Glutamatergic neuron (in vitro differentiated cells): ENCODE data around the gene CEP76. TPM values are rescaled to one million over a fixed set of nuclear protein-coding genes. Genes with fewer than 3 reads are reported as not detected.

Experiments
- DNase-seq: peaks from one replicate; pipeline ENCODE4 v3.0.0; 2022
- H3K27ac Mint-ChIP-seq: one replicate; pipeline ENCODE4 v1.8.0; 2020; ENCODE audit warnings: mild to moderate bottlenecking, mixed read lengths, inconsistent platforms; ENCODE audit not compliant: unreplicated experiment
- H3K27me3 Mint-ChIP-seq: one replicate; pipeline ENCODE4 v1.8.0; 2020; ENCODE audit warnings: mild to moderate bottlenecking, moderate library complexity, mixed read lengths, inconsistent platforms; ENCODE audit not compliant: unreplicated experiment
- H3K36me3 Mint-ChIP-seq: one replicate; pipeline ENCODE4 v1.8.0; 2020; ENCODE audit warnings: mild to moderate bottlenecking, mixed read lengths, inconsistent platforms; ENCODE audit not compliant: unreplicated experiment
- H3K4me1 Mint-ChIP-seq: one replicate; pipeline ENCODE4 v1.8.0; 2020; ENCODE audit warnings: mild to moderate bottlenecking, low read depth, mixed read lengths, inconsistent platforms; ENCODE audit not compliant: unreplicated experiment
- H3K4me3 Mint-ChIP-seq: one replicate; pipeline ENCODE4 v1.8.0; 2020; ENCODE audit warnings: mild to moderate bottlenecking, mixed read lengths, inconsistent platforms; ENCODE audit not compliant: unreplicated experiment
- H3K9me3 Mint-ChIP-seq: one replicate; pipeline ENCODE4 v1.8.0; 2020; ENCODE audit warnings: mild to moderate bottlenecking, moderate library complexity, mixed read lengths, inconsistent platforms; ENCODE audit not compliant: unreplicated experiment
- CTCF ChIP-seq: fragments of 200-600 bp; sonication (generic); IDR thresholded peaks from one replicate; pipeline ENCODE4 v1.5.0; 2021; ENCODE audit not compliant: partially characterized antibody, unreplicated experiment
- total RNA-seq: library from RNA; stranded (reverse); fragmentation: NEBNext Ultra II Directional; extraction: Animal tissue kit (Norgen Biotek cat#: 25700); gene quantifications from one replicate; pipeline ENCODE4 v1.2.1, GENCODE V29; 2021; ENCODE audit not compliant: unreplicated experiment

Gene CEP76
- total RNA-seq, 1 donor from 2014 or later = 19.2 TPM

- Mint-ChIP-seq H3K4me3 (no peak overlapping the region), H3K4me1 (peaks cover 10% of the 10 kb centered on the region), H3K36me3 (peaks cover 4% of the 10 kb centered on the region), H3K27ac (peak overlapping the region; percentile 56), H3K9me3 (peaks cover 2% of the 10 kb centered on the region), H3K27me3 (peaks cover 3% of the 10 kb centered on the region)
- DNase-seq = no peak
- TF ChIP-seq CTCF = no peak
These were observed 42.7 kb upstream of the CEP76 start for GRCh38 chr18:12745095-12745795.

- H3K4me1 Mint-ChIP-seq = peaks cover 2% of the 10 kb centered on the region
- no peak for DNase-seq
- peaks cover 4% of the 10 kb centered on the region for H3K36me3 Mint-ChIP-seq
- no peak overlapping the region for H3K4me3 Mint-ChIP-seq
- no peak overlapping the region for H3K27ac Mint-ChIP-seq
- TF ChIP-seq CTCF = no peak
- H3K27me3 Mint-ChIP-seq = no peaks in the 10 kb centered on the region
- H3K9me3 Mint-ChIP-seq = no peaks in the 10 kb centered on the region
These were observed 41.6 kb upstream of the CEP76 start for GRCh38 chr18:12744103-12744502.

- peaks cover 4% of the 10 kb centered on the region for H3K36me3 Mint-ChIP-seq
- H3K27ac Mint-ChIP-seq = no peak overlapping the region
- no peak for DNase-seq
- no peaks in the 10 kb centered on the region for H3K27me3 Mint-ChIP-seq
- no peaks in the 10 kb centered on the region for H3K9me3 Mint-ChIP-seq
- TF ChIP-seq CTCF = no peak
- no peaks in the 10 kb centered on the region for H3K4me1 Mint-ChIP-seq
- H3K4me3 Mint-ChIP-seq = no peak overlapping the region
These were observed 39.9 kb upstream of the CEP76 start for GRCh38 chr18:12742453-12742852.

GRCh38 chr18:12741351-12741750, 38.8 kb upstream of the CEP76 start:
- H3K9me3 Mint-ChIP-seq = no peaks in the 10 kb centered on the region
- no peak for TF ChIP-seq CTCF
- no peak overlapping the region for H3K4me3 Mint-ChIP-seq
- H3K27ac Mint-ChIP-seq = no peak overlapping the region
- H3K4me1 Mint-ChIP-seq = no peaks in the 10 kb centered on the region
- H3K27me3 Mint-ChIP-seq = no peaks in the 10 kb centered on the region
- peaks cover 4% of the 10 kb centered on the region for H3K36me3 Mint-ChIP-seq
- DNase-seq = no peak

GRCh38 chr18:12737243-12737902, 34.9 kb upstream of the CEP76 start:
- DNase-seq = no peak
- H3K4me3 Mint-ChIP-seq = no peak overlapping the region
- no peaks in the 10 kb centered on the region for H3K27me3 Mint-ChIP-seq
- no peak overlapping the region for H3K27ac Mint-ChIP-seq
- no peak for TF ChIP-seq CTCF
- no peaks in the 10 kb centered on the region for H3K9me3 Mint-ChIP-seq
- H3K4me1 Mint-ChIP-seq = no peaks in the 10 kb centered on the region
- peaks cover 4% of the 10 kb centered on the region for H3K36me3 Mint-ChIP-seq
